Tibial nerve (tissue), 4 donors: Measurements from ENCODE around the gene GPR32. TPM values are rescaled to one million over a fixed set of nuclear protein-coding genes. Genes with fewer than 3 reads are reported as not detected.

Source experiments
- DNase-seq, 2 donors: peaks; one replicate each; pipeline ENCODE4 v3.0.0-alpha.2; 2019; ENCODE audit warnings: low spot score in 2 of 2
- H3K27ac ChIP-seq, 4 donors: fragments of 200-600 bp; sonication (generic) in 3 of 4; one replicate each; pipeline ENCODE4 v1.5.1; 2017 to 2019; ENCODE audit warnings: mild to moderate bottlenecking in 1 of 4
- H3K27me3 ChIP-seq, 2 donors: fragments of 200-600 bp; sonication (generic) in 1 of 2; one replicate each; pipeline versions ENCODE4 v1.5.1 to v1.6.0; 2017 to 2019
- H3K36me3 ChIP-seq, 3 donors: fragments of 200-600 bp; sonication (generic); one replicate each; pipeline ENCODE4 v1.5.1; 2018 to 2019
- H3K4me1 ChIP-seq, 4 donors: fragments of 200-600 bp; sonication (generic) in 3 of 4; one replicate each; pipeline ENCODE4 v1.5.1; 2017 to 2019
- H3K4me3 ChIP-seq, 4 donors: fragments of 200-600 bp; sonication (generic) in 3 of 4; one replicate each; pipeline ENCODE4 v1.5.1; 2017 to 2019; ENCODE audit warnings: mild to moderate bottlenecking in 1 of 4, moderate library complexity in 1 of 4
- H3K9me3 ChIP-seq, 4 donors: fragments of 200-600 bp; sonication (generic) in 3 of 4; one replicate each; pipeline ENCODE4 v1.5.1; 2017 to 2019
- EP300 ChIP-seq, 2 donors: sonication (generic); formaldehyde crosslinking; IDR thresholded peaks; one replicate each; pipeline ENCODE4 v1.6.1; 2017; ENCODE audit warnings: antibody characterized with exemption in 2 of 2, mild to moderate bottlenecking in 1 of 2
- POLR2A ChIP-seq, 2 donors: fragments of 450-650 bp; IDR thresholded peaks; one replicate each; pipeline ENCODE4 v1.6.1; 2017; ENCODE audit warnings: antibody characterized with exemption in 2 of 2, mild to moderate bottlenecking in 2 of 2, moderate library complexity in 2 of 2
- WGBS, 2 donors: methylation state at CpG; one replicate each; pipeline ENCODE4 v1.1.5; 2018; 5-methylcytosine and 5-hydroxymethylcytosine counted together
- total RNA-seq, 4 donors: library from RNA; depleted of rRNA; stranded (reverse); fragments of >200 nt; gene quantifications; one replicate each; pipeline ENCODE4 v1.1.0, GENCODE V29; 2016
- TF ChIP-seq, protein P1 (sequence below), 5 experiments: fragments of 200-600 bp in 3 of 5; fragments of 450-650 bp in 2 of 5; sonication (generic) in 3 of 5; IDR thresholded peaks; one replicate each; pipeline ENCODE4 v1.5.1; 2016 to 2019; ENCODE audit warnings: antibody characterized with exemption in 5 of 5, mild to moderate bottlenecking in 3 of 5, moderate library complexity in 2 of 5

The GPR32 gene
- total RNA-seq, 4 donors from 2014 or later: not detected

DNA sequence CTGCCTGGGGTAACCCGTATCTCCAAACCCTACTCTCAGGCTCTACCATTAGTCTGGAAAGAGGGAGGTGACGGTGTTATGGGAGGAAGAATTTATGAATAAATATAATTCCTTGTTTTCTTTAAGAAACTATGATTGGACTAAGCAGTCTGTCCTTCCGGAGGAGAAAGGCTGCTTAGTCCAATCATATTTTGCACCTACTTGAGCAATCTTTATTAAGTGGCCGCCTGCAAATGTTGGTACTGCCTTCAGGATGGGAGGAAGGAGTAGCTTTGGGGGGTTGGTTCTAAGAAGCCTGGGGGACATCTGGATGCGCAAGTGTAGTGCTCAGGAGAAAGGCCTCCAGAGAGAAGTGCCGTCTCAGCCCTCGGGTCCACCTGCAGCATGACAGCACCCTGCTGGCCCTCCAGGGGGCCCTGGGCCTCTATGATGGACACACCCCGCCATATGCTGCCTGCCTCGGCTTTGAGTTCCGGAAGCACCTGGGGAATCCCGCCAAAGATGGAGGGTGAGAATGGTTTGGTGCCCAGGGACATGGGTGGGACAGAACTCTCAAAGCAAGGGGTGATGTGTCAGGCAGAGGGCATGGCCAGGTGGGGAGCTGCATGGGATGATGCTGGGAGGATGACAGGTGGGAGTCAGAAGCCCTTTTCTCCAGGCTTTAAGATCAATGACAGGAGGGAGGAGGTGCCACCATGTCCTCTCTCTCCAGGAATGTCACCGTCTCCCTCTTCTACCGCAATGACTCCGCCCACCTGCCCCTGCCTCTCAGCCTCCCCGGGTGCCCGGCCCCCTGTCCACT is 24.0 kb downstream of the GPR32 start:
- H3K27ac ChIP-seq: no peak overlapping the region
- no peaks in the 10 kb centered on the region for H3K9me3 ChIP-seq
- DNase-seq: no peak
- H3K4me3 ChIP-seq: no peak overlapping the region
- TF ChIP-seq, protein P1, sequence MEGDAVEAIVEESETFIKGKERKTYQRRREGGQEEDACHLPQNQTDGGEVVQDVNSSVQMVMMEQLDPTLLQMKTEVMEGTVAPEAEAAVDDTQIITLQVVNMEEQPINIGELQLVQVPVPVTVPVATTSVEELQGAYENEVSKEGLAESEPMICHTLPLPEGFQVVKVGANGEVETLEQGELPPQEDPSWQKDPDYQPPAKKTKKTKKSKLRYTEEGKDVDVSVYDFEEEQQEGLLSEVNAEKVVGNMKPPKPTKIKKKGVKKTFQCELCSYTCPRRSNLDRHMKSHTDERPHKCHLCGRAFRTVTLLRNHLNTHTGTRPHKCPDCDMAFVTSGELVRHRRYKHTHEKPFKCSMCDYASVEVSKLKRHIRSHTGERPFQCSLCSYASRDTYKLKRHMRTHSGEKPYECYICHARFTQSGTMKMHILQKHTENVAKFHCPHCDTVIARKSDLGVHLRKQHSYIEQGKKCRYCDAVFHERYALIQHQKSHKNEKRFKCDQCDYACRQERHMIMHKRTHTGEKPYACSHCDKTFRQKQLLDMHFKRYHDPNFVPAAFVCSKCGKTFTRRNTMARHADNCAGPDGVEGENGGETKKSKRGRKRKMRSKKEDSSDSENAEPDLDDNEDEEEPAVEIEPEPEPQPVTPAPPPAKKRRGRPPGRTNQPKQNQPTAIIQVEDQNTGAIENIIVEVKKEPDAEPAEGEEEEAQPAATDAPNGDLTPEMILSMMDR (IDR thresholded peaks at IDR 0.05): no peak
- no peak for TF ChIP-seq POLR2A (IDR thresholded peaks at IDR 0.05)
- no peak for TF ChIP-seq EP300 (IDR thresholded peaks at IDR 0.05)
- 28 to 30% methylated on average over 16 of the region's 16 CpGs for WGBS, 2 donors
- H3K27me3 ChIP-seq: no peaks in the 10 kb centered on the region
- no peaks in the 10 kb centered on the region for H3K4me1 ChIP-seq
- H3K36me3 ChIP-seq: peaks cover 0 to 40% (median 3%) of the 10 kb centered on the region in 3 donors

DNA sequence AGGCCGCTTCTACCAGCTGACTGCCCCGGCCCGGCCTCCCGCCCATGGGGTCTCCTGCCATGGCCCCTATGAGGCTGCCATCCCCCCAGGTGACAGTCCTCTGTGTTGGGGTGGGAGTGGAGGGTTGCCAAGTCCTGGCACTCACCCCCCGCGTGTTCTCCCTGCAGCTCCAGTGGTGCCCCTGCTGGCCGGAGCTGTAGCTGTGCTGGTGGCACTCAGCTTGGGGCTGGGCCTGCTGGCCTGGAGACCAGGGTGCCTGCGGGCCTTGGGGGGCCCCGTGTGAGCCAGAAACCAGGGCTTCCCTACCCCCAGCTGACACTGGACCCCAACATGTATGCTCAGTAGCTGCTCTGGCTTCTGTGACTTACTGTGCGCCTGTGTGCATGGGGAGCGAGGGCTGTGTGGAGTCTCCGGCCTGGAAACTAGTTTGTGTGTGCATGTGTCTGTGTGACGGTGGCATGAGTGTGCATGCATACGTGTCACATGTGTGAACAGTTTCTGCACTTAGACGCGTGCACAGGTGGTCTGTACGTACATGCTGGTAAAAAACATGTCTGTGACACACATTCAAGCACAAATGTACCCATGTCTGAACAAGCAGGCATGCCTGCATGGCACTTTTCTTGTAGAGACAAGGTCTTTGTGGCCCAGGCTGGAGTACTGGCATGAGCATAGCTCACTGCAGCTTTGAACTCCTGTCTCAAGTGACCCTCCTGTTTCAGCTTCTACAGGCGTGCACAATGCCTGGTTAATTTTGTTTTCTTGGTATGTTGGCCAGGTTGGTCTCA is 24.8 kb downstream of the GPR32 start:
- Histone ChIP-seq H3K4me3 (no peak overlapping the region), H3K27me3 (no peaks in the 10 kb centered on the region), H3K36me3 (peaks cover 0 to 48% (median 6%) of the 10 kb centered on the region in 3 donors), H3K4me1 (no peaks in the 10 kb centered on the region), H3K27ac (no peak overlapping the region), H3K9me3 (no peaks in the 10 kb centered on the region)
- no peak for DNase-seq
- TF ChIP-seq, protein P1 (IDR thresholded peaks at IDR 0.05): no peak
- no peak for TF ChIP-seq EP300 (IDR thresholded peaks at IDR 0.05)
- TF ChIP-seq POLR2A (IDR thresholded peaks at IDR 0.05): no peak
- 54 to 63% methylated on average over 10 to 13 of the region's 18 CpGs for WGBS, 2 donors

DNA sequence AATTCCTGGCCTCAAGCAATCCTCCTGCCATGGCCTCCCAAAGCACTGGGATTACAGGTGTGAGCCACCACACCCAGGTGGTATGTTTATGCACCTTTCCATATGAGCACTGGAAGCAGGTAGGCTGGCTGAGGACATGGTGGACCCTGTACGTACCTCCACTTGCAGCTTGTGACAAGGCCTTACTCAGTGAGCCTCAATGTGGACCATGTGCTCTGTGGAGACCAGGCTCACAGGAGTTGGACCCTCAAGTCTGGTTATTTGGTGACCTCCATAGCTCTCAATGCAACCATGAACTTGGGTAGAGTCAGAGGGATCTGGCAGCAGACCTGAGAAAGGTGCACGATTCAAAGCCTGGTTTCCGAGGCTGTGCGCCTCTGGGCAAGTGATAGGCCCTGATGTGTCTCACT is 25.4 kb downstream of the GPR32 start:
- Histone ChIP-seq H3K4me1 (no peaks in the 10 kb centered on the region), H3K27ac (no peak overlapping the region), H3K36me3 (peaks cover 0 to 51% (median 6%) of the 10 kb centered on the region in 3 donors), H3K4me3 (no peak overlapping the region), H3K9me3 (no peaks in the 10 kb centered on the region), H3K27me3 (no peaks in the 10 kb centered on the region)
- DNase-seq: no peak
- 80 to 90% methylated on average over 2 to 4 of the region's 4 CpGs for WGBS, 2 donors
- TF ChIP-seq POLR2A (IDR thresholded peaks at IDR 0.05) (no peak), EP300 (IDR thresholded peaks at IDR 0.05) (no peak)
- TF ChIP-seq, protein P1 (IDR thresholded peaks at IDR 0.05): no peak

DNA sequence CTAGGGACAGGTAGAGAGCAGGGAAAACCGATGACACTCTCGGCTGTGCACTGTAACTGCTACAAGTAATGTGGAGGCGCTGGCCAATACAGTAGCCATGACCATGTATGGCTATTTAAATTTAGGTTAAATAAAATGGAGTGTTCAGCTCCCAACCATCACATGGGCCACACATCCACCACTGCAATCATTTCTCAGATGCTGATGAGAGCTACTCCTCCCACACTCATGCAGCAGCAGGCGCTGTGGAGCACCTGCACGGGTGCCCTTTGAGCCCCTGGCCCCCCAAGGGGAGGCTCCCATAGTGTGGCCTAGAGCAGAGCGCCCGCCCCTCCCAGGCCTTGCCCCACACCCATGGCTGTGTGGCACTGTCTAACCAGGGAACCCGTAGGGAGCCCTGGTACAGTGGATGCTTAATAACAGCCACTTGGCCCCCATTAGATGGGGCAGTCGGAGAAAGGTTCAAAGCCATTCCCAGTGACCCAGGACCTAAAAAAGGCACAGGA is 25.9 kb downstream of the GPR32 start:
- no peak overlapping the region for H3K4me3 ChIP-seq
- WGBS, 2 donors: 72 to 76% methylated on average over 9 of the region's 9 CpGs
- no peak for DNase-seq
- TF ChIP-seq, protein P1 (IDR thresholded peaks at IDR 0.05): no peak
- no peak for TF ChIP-seq EP300 (IDR thresholded peaks at IDR 0.05)
- TF ChIP-seq POLR2A (IDR thresholded peaks at IDR 0.05): no peak
- no peaks in the 10 kb centered on the region for H3K27me3 ChIP-seq
- H3K4me1 ChIP-seq: no peaks in the 10 kb centered on the region
- H3K27ac ChIP-seq: no peak overlapping the region
- H3K36me3 ChIP-seq: peaks cover 0 to 56% (median 6%) of the 10 kb centered on the region in 3 donors
- no peaks in the 10 kb centered on the region for H3K9me3 ChIP-seq
